Prostate gland (tissue), 2 donors: ENCODE data around the gene CDKL1. TPM values are rescaled to one million over a fixed set of nuclear protein-coding genes. Genes with fewer than 3 reads are reported as not detected.

ENCODE experiments used
- DNase-seq: peaks from one replicate; pipeline ENCODE4 v3.0.0-alpha.2; 2019; ENCODE audit warnings: low spot score
- H3K27ac ChIP-seq, 2 donors: fragments of 200-600 bp; sonication (generic); 2 replicates each; pipeline ENCODE4 v1.5.1; 2017 to 2019
- H3K27me3 ChIP-seq: fragments of 200-600 bp; sonication (generic); replicated peaks from 2 replicates; pipeline ENCODE4 v1.5.1; 2019; ENCODE audit not compliant: insufficient read depth
- H3K36me3 ChIP-seq, 2 donors: fragments of 200-600 bp; sonication (generic); 1 replicate in 1 of 2; 2 replicates in 1 of 2; pipeline versions ENCODE4 v1.5.1 to v1.8.1; 2017 to 2019
- H3K4me1 ChIP-seq: fragments of 200-600 bp; sonication (generic); replicated peaks from 2 replicates; pipeline ENCODE4 v1.5.1; 2019
- H3K4me3 ChIP-seq, 2 donors: fragments of 200-600 bp; sonication (generic); 2 replicates each; pipeline ENCODE4 v1.5.1; 2017 to 2019
- H3K9me3 ChIP-seq: fragments of 200-600 bp; sonication (generic); 2 replicates; pipeline ENCODE4 v1.5.1; 2017
- CTCF ChIP-seq, 4 experiments: fragments of 200-600 bp in 2 of 4; fragments of 450-650 bp in 2 of 4; sonication (generic) in 2 of 4; IDR thresholded peaks; 1 replicate in 3 of 4; 2 replicates in 1 of 4; pipeline ENCODE4 v1.5.1; 2016 to 2019; ENCODE audit warnings: antibody characterized with exemption in 4 of 4, mild to moderate bottlenecking in 2 of 4, moderate library complexity in 2 of 4
- POLR2A ChIP-seq: fragments of 450-650 bp; IDR thresholded peaks from one replicate; pipeline ENCODE4 v1.6.1; 2016; ENCODE audit warnings: antibody characterized with exemption, mild to moderate bottlenecking
- POLR2AphosphoS5 ChIP-seq: sonication (generic); formaldehyde crosslinking; IDR thresholded peaks from one replicate; pipeline ENCODE4 v1.6.1; 2017; ENCODE audit warnings: antibody characterized with exemption
- WGBS: methylation state at CpG from one replicate; pipeline ENCODE4 v1.1.5; 2018; 5-methylcytosine and 5-hydroxymethylcytosine counted together
- intact Hi-C: fragments of 100-400 bp; cut with DNase I; formaldehyde crosslinking; loops from one replicate; pipeline ENCODE4 v1.14.2; 2022
- total RNA-seq, 2 donors: library from RNA; depleted of rRNA; stranded (reverse); fragments of >200 nt; gene quantifications; one replicate each; pipeline ENCODE4 v1.1.0, GENCODE V29; 2016

Gene CDKL1
- total RNA-seq, 2 donors from 2014 or later, result 3.4 to 18.5 TPM

GRCh38 chr14:50423529-50423928 is 26.8 kb upstream of the CDKL1 start:
- intact Hi-C loops, result no loop called here
- 90% methylated on average over 3 of the region's 3 CpGs for WGBS
- no peak for DNase-seq
- no peaks in the 10 kb centered on the region for H3K4me1 ChIP-seq
- no peaks in the 10 kb centered on the region for H3K9me3 ChIP-seq
- H3K27me3 ChIP-seq, result no peaks in the 10 kb centered on the region
- TF ChIP-seq POLR2AphosphoS5, result no peak
- TF ChIP-seq CTCF (IDR thresholded peaks at IDR 0.05), result no peak
- H3K36me3 ChIP-seq, result no peaks in the 10 kb centered on the region
- H3K4me3 ChIP-seq, result no peak overlapping the region
- H3K27ac ChIP-seq, result no peak overlapping the region

- Histone ChIP-seq H3K27me3 (no peaks in the 10 kb centered on the region), H3K4me3 (no peak overlapping the region), H3K9me3 (no peaks in the 10 kb centered on the region), H3K27ac (no peak overlapping the region), H3K4me1 (no peaks in the 10 kb centered on the region), H3K36me3 (no peaks in the 10 kb centered on the region)
- intact Hi-C loops, result no loop called here
- 81% methylated on average over 7 of the region's 7 CpGs for WGBS
- DNase-seq, result no peak
- TF ChIP-seq CTCF (IDR thresholded peaks at IDR 0.05), result no peak
- no peak for TF ChIP-seq POLR2AphosphoS5
- no peak for TF ChIP-seq POLR2A
Measured at GRCh38 chr14:50421499-50421898, 24.8 kb upstream of the CDKL1 start.

GRCh38 chr14:50417853-50418252 is 21.2 kb upstream of the CDKL1 start:
- Histone ChIP-seq H3K36me3 (no peaks in the 10 kb centered on the region), H3K4me3 (no peak overlapping the region), H3K9me3 (no peaks in the 10 kb centered on the region), H3K4me1 (no peaks in the 10 kb centered on the region), H3K27me3 (no peaks in the 10 kb centered on the region), H3K27ac (no peak overlapping the region)
- WGBS, result 96% methylated on average over 2 of the region's 2 CpGs
- TF ChIP-seq POLR2AphosphoS5 (no peak), CTCF (IDR thresholded peaks at IDR 0.05) (no peak), POLR2A (no peak)
- intact Hi-C loops, result no loop called here
- no peak for DNase-seq

- 74% methylated on average over 1 of the region's 1 CpG for WGBS
- TF ChIP-seq POLR2AphosphoS5 (no peak), CTCF (IDR thresholded peaks at IDR 0.05) (no peak), POLR2A (no peak)
- intact Hi-C loops, result no loop called here
- Histone ChIP-seq H3K4me3 (no peak overlapping the region), H3K27ac (no peak overlapping the region), H3K9me3 (no peaks in the 10 kb centered on the region), H3K36me3 (no peaks in the 10 kb centered on the region), H3K27me3 (no peaks in the 10 kb centered on the region), H3K4me1 (no peaks in the 10 kb centered on the region)
- no peak for DNase-seq
Measured at GRCh38 chr14:50410921-50411320, 14.2 kb upstream of the CDKL1 start.

GRCh38 chr14:50410071-50410470 is 13.4 kb upstream of the CDKL1 start:
- Histone ChIP-seq H3K27ac (no peak overlapping the region), H3K9me3 (no peaks in the 10 kb centered on the region), H3K27me3 (no peaks in the 10 kb centered on the region), H3K4me3 (no peak overlapping the region), H3K36me3 (no peaks in the 10 kb centered on the region), H3K4me1 (no peaks in the 10 kb centered on the region)
- DNase-seq, result no peak
- 93% methylated on average over 3 of the region's 3 CpGs for WGBS
- intact Hi-C loops, result no loop called here
- TF ChIP-seq CTCF (IDR thresholded peaks at IDR 0.05), result no peak
- TF ChIP-seq POLR2AphosphoS5, result no peak
- no peak for TF ChIP-seq POLR2A
